ENCODE data around the gene SRPK2. TPM values are rescaled to one million over a fixed set of nuclear protein-coding genes. Genes with fewer than 3 reads are reported as not detected.

Gene SRPK2
- total and polyA plus RNA-seq, 9 donors, result 15.2 to 50.0 (median 37.8) TPM

- H3K9me3 ChIP-seq, result no peaks in the 10 kb centered on the region
- no peaks in the 10 kb centered on the region for H3K4me1 ChIP-seq (ENCODE audit: insufficient read depth)
- no peak for DNase-seq
- intact Hi-C loops (cut with DNase I), result no loop called here
- no peak overlapping the region for H3K27ac ChIP-seq
- no peak overlapping the region for H3K4me3 ChIP-seq
- TF ChIP-seq POLR2A (IDR thresholded peaks at IDR 0.05), result no peak
- TF ChIP-seq CTCF (IDR thresholded peaks at IDR 0.05), result no peak
- no peak for TF ChIP-seq EP300 (IDR thresholded peaks at IDR 0.05)
- no peaks in the 10 kb centered on the region for H3K36me3 ChIP-seq
- no peaks in the 10 kb centered on the region for H3K27me3 ChIP-seq
Observed at GRCh38 chr7:105188201-105188600, 200.5 kb downstream of the SRPK2 start.

DNA sequence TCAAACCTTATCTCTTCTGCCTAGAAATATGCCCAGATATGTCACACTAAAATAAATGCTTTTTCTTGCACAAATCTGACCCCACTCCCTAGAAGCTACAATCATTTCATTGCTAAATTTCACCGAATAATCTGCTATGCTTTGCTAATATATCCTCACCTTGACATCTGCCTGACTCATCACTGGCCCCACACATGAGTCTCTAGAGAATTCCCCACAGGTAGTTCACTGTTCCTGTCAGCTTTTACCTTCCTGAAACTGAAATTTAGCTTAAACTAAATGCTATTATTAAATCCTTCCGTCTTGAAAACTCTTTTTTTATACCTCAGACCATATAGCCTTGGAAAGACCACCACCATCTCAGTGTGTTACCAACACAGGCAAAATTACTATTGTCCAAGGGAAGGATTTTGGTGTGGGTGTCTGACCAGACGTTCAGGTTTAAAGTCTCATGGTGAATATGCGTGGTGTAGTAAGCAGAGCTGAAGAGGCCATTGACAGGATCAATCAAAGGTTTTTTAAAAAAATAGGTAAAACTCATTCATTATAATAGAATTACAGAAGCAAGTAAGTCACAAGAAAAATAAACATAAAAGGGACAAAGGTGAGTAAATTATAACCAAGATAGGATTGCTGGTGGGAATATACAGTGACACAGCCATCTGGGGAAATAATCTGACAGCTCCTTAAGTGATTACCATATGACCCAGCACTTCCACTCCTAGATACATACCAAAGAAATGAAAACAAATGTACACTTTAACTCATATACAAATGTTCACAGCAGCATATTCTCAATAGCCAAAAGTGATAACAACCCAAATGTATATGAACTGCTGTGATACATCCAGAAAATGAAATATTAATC lies 201.2 kb downstream of the SRPK2 start:
- Histone ChIP-seq H3K9me3 (no peaks in the 10 kb centered on the region), H3K27ac (no peak overlapping the region), H3K4me3 (no peak overlapping the region), H3K27me3 (no peaks in the 10 kb centered on the region), H3K4me1 (ENCODE audit: insufficient read depth) (no peaks in the 10 kb centered on the region), H3K36me3 (no peaks in the 10 kb centered on the region)
- no peak for DNase-seq
- intact Hi-C loops (cut with DNase I), result no loop called here
- 81 to 85% (median 81%) methylated on average over 4 of the region's 4 CpGs for WGBS, 3 donors
- TF ChIP-seq CTCF (IDR thresholded peaks at IDR 0.05) (no peak), EP300 (IDR thresholded peaks at IDR 0.05) (no peak), POLR2A (IDR thresholded peaks at IDR 0.05) (no peak)

DNA sequence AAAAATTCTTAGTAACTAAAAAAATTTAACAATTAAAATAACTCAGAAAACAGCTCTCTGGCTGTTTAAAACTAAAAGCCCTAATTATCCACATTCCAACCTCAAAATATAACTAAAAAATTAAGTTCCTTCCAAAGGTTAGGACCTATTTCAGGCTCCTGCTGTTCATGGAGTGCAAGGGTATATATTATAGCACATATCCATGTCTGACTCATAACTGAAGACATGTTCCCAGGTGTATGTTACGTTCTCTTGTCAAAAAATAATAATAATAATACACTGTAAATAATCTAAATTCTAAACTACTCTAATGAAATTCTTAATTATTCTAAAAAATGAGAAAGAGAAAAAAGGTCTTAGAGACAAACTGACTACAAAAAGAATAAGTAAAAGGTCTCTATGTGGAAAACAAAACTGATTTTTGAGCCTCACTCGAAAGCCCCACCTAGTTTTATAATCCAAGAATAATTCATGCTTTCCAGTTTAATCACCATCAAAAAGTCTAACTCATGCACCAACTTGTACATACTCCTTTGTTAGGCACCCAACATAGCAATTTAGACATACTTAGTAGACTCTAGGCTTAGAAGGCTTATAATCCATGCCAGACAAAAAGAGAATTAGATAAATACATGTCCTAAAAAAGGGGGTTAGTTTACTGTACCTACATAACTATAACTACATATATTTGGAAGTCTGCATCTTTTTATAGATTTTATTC lies 203.3 kb downstream of the SRPK2 start:
- Histone ChIP-seq H3K4me1 (ENCODE audit: insufficient read depth) (no peaks in the 10 kb centered on the region), H3K27me3 (no peaks in the 10 kb centered on the region), H3K36me3 (no peaks in the 10 kb centered on the region), H3K9me3 (no peaks in the 10 kb centered on the region), H3K4me3 (no peak overlapping the region), H3K27ac (no peak overlapping the region)
- WGBS, 3 donors, result 75 to 89% (median 86%) methylated on average over 2 of the region's 2 CpGs
- DNase-seq, result no peak
- intact Hi-C loops (cut with DNase I), result no loop called here
- TF ChIP-seq EP300 (IDR thresholded peaks at IDR 0.05) (no peak), CTCF (IDR thresholded peaks at IDR 0.05) (no peak), POLR2A (IDR thresholded peaks at IDR 0.05) (no peak)

- H3K4me3 ChIP-seq, result no peak overlapping the region
- no peak for DNase-seq
- no peak overlapping the region for H3K27ac ChIP-seq
- intact Hi-C loops (cut with DNase I), result no loop called here
- H3K36me3 ChIP-seq, result no peaks in the 10 kb centered on the region
- WGBS, 3 donors, result 96 to 97% (median 97%) methylated on average over 2 of the region's 2 CpGs
- peaks cover 2% of the 10 kb centered on the region for H3K4me1 ChIP-seq (ENCODE audit: insufficient read depth)
- no peaks in the 10 kb centered on the region for H3K27me3 ChIP-seq
- TF ChIP-seq POLR2A (IDR thresholded peaks at IDR 0.05) (no peak), CTCF (IDR thresholded peaks at IDR 0.05) (no peak), EP300 (IDR thresholded peaks at IDR 0.05) (no peak)
- no peaks in the 10 kb centered on the region for H3K9me3 ChIP-seq
Observed at GRCh38 chr7:105180002-105180401, 208.7 kb downstream of the SRPK2 start.

Data from ovary (tissue), 9 donors.